GM21515 (cell line): Measurements from ENCODE around the gene OR51B2.
"Not testable (repeated sequence)": the region's sequence is repeated elsewhere in the genome, so short reads cannot be mapped to it uniquely, and the experiment has no call there.

Experiments
- ATAC-seq: cut with Tn5 transposase; IDR thresholded peaks from one replicate; pipeline ENCODE4 v1.9.1; 2021; ENCODE audit not compliant: unreplicated experiment

OR51B2 gene

DNA sequence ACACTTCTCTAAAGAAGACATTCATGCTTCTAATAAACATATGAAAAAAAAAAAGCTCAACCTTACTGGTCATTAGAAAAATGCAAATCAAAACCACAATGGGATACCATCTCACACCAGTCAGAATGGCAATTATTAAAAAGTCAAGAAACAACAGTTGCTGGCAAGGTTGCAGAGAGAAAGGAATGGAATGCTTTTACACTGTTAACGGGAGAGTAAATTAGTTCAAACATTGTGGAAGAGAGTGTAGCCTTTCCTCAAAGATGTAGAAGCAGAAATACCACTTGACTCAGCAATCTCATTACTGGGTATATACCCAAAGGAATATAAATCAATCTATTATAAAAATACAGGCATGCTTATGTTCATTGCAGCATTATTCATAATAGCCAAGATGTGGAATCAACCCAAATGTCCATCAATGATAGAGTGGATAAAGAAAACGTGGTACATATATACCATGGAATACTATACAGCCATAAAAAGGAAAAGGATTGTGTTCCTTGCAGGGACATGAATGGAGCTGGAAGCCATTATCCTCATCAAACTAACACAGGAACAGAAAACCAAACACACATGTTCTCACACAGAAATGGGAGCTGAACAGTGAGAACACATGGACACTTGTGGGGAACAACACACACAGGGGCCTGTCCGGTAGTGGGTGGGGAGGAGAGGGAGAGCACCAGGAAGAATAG lies 10.6 kb downstream of the OR51B2 start:
- not testable (repeated sequence) for ATAC-seq

DNA sequence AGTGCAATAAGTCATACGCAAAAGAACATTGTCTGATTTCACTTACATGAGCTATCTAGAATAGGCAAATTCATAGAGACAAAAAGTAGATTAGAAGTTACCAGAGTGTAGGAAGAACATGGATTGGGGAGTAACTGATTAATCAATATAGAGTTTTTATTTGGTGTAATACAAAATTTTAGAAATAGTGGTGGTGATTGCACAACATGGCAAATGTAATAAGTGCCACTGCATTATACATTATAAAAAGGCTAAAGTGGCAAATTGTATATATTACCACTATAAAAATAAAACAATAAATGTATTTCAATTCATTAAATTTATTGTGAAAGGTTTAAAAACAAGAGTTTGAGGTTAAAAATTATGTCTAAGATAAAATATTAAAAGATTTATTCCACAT lies 13.7 kb downstream of the OR51B2 start:
- no peak for ATAC-seq

DNA sequence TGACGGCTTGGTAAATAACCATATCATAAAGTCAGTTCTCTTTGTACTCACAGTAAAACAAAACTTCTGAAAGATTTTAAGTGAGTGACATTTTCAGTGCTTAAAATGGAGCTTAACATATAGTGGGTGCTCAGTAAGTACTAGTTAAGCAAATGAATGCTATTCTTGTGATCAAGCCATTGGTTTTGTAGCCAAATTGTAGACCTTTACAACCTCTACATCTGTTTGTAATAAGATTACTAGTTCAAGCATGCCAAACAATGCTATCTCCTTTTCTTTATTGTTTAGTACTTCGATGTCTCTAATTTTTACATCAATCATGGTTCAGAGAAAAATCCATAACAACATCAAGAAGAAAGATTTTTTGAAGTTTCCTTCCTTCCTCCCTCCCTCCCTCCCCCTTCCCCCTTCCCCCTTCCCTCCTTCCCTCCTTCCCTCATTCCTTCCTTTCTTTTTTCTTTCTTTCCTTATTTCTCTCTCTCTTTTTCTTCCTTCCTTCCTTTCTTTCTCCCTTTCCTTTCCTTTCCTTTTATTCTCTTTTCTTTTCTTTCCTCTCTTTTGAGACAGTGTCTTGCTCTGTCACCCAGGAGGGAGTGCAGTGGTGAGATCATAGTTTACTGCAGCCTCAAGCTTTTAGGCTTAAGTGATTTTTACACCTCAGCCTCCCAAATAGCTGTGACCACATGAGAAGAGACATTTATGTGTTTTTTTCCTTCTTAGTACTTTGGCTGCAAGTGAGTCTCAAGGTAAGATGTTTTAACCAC lies 16.7 kb downstream of the OR51B2 start:
- ATAC-seq: no peak

DNA sequence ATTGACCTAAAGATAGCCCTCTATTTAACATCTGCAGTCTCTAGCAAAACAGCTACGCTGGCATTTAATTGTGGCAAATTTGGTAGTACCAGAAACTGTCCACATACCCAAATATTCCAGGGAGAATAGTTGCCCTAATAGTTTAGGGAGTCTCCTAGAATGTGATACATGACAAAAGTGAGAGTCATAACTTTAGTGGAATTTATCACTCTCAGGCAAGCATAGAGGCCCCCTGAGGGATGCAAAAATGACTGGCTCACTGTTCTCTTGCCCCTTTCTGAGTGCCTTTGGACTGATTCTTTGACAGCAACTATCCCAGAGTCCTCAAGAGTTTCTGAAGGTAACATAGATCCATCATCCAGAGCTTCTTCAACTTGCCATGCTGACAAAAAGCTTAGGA lies 20.1 kb downstream of the OR51B2 start:
- ATAC-seq: no peak

DNA sequence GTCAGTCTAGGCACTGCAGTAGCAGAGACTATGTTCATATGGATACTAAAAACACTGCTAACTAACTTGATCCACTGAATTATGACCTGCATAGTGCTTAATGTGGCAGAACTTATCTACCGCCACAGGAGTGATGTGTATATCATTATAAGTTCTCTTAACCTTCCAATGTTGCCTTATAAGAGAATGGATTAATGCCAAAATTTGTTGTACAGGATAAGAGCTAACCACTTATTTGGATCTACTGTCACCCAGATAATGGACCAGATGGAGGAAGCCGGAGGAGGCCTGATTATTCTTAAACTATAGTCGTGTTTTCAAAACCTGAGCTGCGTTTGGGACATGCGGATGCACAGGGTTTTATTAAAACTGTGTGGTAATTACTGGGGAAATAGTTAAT lies 20.5 kb downstream of the OR51B2 start:
- no peak for ATAC-seq

DNA sequence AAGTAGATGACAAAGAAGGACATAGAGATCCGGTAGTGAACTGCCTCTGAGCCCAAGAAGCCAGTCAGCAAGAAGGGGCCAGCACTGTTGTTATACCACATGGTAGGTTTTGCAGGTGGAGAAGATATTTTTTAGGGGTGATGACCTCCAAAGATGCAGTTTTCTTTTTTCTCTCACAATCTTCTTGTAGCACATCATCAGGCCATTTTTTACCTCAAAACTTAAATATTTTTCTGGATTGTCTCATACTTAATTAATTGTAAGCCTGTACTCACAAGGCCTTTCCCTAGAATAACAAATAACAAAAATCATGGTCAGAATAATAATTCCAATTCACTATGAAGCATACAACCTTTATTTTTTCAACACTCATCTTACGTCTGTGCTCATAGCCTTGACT lies 22.3 kb downstream of the OR51B2 start, which contains the start of gene OR51B4:
Gene OR51B4 (minus strand): TSS at position 101 of the 400 bp plus-strand sequence. CDS start 0 bp downstream, at position 101.
- ATAC-seq: no peak

DNA sequence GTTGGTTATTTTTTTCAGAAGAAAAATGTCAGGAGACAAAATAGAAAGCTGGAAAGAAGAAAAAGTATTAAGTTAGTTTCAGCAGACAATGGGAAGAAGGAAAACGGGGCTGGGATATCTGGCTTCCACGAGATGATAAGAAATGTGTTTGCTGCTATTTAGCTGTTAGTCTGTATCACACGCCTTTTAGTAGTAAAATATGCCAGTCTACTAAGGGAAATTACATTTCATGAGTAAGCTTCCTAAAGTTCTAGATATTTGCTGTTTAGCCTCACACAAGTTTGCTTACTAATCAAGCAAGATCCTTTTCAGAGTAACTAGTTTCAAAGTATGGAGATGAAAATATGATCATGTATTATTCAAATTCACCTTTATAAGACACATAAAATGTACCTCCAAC lies 23.8 kb downstream of the OR51B2 start:
- no peak for ATAC-seq

DNA sequence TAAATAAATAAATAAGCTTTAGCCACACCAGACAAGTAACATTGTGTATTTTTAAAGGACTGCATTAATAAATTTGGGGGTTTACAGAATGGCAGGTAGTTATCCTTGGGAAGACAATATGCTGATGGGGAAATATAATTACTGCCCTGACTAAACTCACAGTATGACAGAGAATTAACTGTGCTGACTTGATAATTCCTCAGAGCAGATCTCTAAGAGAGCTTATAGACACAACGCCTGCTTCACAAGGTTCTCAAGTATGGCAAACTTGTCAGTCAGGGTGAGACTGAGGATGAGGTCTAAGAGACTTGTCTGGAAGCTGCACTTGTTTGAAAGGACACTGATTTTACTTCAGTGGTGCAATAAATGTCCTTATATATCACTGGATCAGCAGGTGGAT lies 25.6 kb downstream of the OR51B2 start:
- no peak for ATAC-seq

DNA sequence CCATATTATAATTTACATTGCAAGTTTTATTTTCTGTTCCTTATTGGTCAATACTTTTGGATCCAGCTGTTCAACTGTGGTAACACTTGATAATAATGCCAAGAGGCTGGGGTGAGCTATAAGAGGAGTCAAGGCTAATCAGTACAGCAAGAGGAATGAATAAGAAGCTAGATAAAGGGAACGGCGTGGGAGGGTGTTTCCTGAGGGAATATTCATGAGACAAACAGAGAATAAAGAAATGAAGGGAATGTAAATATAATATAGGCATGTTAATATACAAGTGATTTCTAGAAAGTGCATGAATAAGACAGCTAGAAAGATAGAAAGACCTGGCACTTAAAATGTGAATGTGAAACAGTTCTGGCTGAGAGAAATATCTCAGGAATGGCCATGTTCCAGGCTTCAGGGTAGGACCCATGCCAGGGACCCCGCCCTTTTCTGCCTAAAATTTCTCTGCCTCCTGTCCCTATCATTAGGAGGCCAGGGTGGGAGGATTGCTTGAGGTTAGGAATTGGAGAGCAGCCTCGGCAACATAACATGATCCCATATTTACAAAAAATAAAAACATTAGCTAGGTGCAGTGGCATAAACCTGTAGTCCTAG lies 26.3 kb downstream of the OR51B2 start:
- ATAC-seq: no peak

DNA sequence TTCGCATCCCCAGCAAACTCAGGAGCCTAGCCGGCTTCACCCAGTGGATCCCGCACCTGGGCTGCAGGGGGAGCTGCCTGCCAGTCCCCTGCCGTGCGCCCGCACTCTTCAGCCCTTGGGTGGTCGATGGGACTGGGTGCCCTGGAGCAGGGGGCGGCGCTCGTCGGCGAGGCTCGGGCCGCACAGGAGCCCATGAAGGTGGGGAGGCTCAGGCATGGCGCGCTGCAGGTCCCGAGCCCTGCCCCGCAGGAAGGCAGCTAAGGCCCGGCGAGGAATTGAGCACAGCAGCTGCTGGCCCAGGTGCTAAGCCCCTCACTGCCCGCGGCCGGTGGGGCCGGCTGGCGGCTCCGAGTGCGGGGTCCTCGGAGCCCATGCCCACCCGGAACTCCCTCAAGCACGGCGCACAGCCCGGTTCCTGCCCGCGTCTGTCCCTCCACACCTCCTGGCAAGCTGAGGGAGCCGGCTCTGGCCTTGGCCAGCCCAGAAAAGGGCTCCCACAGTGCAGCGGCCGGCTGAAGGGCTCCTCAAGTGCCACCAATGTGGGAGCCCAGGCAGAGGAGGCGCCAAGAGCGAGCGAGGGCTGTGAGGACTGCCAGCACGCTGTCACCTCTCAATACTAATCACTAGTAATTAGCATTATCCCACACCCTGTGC lies 29.6 kb downstream of the OR51B2 start:
- ATAC-seq: not testable (repeated sequence)

DNA sequence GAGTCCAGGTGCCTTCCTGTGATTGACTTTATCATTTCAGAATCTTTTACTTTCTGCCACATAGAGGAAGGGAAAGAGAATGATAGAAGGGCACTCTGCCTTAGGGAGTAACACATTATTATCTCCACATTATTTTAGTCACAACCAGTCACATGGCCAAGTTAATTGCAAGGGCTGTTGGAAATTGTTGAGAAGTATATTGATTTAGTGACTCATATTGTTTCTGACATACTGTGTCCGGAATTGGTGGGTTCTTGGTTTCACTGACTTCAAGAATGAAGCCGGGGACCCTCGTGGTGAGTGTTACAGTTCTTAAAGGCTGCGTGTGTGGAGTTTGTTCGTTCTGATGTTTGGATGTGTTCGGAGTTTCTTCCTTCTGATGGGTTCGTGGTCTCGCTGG lies 31.1 kb downstream of the OR51B2 start:
- ATAC-seq: no peak

DNA sequence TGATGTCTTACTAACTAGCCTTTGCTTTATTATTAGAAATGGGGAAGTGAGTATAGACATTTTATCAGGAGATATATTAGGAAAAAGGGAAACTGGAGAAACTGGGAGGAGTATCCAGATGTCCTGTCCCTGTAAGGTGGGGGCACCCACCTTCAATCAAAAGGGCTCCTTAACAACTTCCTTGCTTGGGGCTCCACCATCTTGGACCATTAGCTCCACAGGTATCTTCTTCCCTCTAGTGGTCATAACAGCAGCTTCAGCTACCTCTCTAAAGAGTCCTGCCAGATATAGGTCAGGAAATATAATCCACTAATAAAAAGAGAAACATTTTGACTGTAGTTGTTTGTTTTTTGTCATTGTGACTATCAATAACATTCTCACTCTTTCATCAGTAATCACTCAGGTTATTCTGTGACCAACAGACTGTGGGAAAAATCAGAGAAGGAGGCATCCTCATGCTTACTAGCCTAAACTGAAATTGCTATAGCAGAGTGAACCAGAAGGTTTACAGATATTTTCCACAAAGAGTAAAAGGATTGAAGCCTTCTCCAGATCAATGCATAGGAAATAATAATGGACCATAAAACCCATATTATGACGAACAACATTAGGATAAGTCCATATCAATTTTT lies 32.8 kb downstream of the OR51B2 start:
- peak; percentile 94 for ATAC-seq

DNA sequence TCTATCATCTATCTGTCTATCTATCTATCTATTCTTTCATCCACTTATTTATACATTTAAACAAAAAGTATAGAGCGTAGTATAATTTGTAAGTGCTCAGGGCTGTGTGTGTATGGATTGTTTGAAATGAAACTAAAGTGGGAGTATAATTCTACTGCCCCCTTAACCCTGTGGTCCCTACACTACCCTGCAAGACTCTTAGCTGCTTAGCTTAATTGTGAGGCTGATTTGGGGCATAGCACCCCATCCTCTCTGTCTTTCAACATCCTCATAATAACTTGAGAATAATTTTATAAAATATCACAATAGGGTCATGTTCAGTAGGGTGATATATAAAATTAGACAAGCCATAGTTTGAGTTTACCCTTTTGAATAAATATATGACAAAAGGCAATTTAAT lies 34.0 kb downstream of the OR51B2 start:
- ATAC-seq: no peak

DNA sequence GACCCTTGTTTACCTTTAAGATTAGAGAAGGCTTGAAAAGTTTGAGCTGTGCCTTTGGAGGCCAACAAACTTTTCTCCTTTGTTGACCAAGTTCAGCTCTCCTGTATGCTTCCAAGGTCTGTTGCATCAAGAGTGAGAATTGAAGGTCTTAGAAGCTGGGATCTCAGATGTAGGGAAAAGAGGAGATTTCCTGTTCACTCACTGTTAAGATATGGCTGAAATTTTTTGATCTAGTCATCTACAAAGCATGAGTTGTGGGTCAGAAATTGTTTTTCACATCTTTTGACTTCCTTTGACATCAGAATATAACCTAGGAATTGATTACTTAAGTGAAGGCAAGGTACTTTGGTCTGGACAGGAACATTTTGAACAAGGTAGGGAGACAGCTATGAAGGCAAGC lies 34.4 kb downstream of the OR51B2 start:
- no peak for ATAC-seq

DNA sequence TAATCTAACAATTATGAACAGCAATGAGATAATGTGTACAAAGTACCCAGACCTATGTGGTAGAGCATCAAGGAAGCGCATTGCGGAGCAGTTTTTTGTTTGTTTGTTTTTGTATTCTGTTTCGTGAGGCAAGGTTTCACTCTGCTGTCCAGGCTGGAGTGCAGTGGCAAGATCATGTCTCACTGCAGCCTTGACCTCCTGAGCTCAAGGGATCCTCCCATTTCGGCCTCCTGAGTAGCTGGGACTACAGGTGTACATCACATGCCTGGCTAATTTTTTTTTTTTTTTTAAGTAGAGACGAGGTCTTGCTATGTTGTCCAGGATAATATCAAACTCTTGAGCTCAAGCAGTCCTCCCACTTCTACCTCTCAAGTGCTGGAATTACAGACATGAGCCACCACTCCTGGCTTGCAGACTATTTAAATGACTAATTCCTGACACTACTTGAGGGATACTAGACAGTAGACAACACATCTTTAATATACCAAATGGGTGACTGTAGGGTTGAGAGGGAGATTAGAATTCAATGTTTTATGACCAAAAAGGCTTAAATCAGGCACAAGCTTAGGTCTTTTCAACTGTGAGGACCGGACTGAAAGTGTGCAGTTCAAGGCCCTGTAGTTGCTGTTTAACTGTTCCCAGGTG lies 35.1 kb downstream of the OR51B2 start:
- no peak for ATAC-seq

DNA sequence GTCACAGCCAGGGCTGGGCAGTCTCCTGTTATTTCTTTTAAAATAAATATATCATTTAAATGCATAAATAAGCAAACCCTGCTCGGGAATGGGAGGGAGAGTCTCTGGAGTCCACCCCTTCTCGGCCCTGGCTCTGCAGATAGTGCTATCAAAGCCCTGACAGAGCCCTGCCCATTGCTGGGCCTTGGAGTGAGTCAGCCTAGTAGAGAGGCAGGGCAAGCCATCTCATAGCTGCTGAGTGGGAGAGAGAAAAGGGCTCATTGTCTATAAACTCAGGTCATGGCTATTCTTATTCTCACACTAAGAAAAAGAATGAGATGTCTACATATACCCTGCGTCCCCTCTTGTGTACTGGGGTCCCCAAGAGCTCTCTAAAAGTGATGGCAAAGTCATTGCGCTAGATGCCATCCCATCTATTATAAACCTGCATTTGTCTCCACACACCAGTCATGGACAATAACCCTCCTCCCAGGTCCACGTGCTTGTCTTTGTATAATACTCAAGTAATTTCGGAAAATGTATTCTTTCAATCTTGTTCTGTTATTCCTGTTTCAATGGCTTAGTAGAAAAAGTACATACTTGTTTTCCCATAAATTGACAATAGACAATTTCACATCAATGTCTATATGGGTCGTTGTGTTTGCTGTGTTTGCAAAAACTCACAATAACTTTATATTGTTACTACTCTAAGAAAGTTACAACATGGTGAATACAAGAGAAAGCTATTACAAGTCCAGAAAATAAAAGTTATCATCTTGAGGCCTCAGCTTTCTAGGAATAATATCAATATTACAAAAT lies 35.8 kb downstream of the OR51B2 start:
- no peak for ATAC-seq

DNA sequence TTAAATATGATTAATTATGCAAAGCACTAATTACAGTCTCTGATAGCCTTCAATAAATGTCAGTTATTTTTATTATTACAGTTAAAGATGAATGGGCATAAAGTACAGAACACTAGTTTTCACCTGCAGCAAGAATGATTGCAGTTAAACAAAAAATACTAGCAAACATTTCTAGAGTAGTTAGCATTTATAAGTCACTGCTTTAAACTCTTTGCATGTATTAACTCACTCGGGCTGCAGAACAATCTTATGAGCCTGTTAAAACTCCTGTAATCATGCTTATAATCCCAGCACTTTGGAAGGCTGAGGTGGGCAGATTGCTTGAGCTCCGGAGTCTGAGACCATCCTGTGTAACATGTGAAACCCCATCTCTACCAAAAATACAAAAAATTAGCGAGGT lies 37.2 kb downstream of the OR51B2 start:
- no peak for ATAC-seq

DNA sequence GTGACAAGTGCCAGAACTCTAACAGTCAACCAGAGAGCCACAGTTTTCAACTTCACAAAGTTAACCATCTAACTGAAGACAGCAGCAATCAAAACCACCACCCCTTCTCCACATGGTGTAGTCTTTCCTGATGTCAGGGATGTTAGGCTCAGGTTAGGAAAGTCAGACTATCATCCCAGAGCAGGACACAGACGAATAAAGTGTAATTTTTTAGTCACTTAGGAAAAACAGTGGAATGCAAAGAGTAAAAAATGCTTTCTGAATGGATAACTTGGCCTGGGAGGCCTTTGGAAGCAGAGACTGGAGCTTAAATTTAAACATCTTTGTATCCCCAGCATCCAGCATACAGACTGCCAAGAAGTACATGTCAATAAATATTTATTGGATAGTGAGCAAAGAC lies 37.7 kb downstream of the OR51B2 start:
- ATAC-seq: no peak

DNA sequence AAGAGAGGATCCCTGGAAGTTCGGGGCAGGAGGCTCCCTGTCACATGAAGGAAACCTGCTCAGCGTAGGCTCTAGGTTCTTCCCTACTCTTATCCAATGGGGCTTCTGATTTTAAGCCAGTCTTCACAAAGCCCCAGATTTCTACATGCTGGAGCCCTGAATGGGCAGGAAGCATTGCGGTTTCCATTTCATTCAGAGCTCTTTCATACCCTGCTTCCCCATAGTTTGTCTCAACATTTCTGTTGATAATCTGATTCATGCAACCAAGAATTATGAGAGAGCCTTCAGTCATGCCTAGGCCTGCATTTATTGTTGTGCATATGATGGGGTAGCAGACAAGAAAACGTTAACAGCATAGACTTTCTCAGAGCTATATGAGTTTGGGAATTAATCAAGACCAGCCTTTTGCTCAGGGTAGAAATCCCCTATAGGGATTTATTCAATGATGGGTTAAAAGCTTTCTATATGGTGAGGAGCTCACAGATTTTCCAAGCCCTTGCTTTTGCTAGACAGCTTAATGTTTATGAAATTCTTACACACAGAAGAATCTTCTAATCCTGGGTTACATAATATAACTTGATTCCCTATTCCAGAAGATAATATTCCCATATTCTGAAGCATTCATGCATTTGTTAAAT lies 38.3 kb downstream of the OR51B2 start:
- ATAC-seq: no peak
